ENCODE measurements around the gene EMILIN2.
"Not testable (repeated sequence)": the region's sequence is repeated elsewhere in the genome, so short reads cannot be mapped to it uniquely, and the experiment has no call there.

The EMILIN2 gene

DNA sequence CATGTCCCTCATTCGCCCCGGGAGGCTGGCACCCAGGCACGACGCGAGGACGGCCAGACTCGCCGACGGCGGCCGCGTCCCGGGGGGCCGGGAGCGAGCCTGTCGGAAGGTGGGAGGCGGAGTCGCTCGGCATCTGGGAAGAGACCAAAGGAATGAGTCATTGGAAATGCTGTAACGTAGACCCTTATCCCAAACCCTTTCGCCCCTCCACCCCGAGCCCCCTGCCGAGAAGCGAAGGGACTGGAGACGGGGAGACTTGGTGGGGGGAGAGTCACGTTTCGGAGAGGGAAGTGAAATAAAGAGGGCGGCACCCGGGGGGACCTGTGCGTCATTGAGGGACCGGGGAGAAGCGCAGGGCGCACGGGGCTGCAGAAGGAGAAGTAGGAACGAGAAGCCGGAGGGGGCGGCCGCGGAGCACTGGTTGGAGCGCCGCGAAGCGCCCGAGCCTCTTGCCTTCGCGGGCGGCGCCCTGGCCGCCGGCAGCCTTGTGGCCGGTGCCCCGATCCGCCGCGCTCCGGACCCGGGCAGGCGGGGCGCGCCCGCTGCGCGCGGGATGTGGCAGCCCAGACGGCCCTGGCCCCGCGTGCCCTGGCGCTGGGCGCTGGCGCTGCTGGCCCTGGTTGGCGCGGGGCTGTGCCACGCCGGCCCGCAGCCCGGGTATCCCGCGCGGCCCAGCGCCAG lies at the start of gene EMILIN2:
EMILIN2 (plus strand) TSS at position 371 of the 681 bp plus-strand sequence; CDS start at position 554, 183 bp downstream.
- Mint-ChIP-seq H3K4me1 (peaks cover 35 to 46% of the 10 kb centered on the region in 2 donors), H3K4me3 (peak within 1 kb of the TSS; percentile 95 to 98), H3K27ac (peak within 1 kb of the TSS; percentile 96), H3K9me3 (no peaks in the 10 kb centered on the region), H3K36me3 (peaks cover 13% of the 10 kb centered on the region in 2 donors), H3K27me3 (peaks cover 14 to 18% of the 10 kb centered on the region in 2 donors)
- DNase-seq, result peak; percentile 87
- peak; percentile 87 to 88 for ATAC-seq (replicated peaks)

DNA sequence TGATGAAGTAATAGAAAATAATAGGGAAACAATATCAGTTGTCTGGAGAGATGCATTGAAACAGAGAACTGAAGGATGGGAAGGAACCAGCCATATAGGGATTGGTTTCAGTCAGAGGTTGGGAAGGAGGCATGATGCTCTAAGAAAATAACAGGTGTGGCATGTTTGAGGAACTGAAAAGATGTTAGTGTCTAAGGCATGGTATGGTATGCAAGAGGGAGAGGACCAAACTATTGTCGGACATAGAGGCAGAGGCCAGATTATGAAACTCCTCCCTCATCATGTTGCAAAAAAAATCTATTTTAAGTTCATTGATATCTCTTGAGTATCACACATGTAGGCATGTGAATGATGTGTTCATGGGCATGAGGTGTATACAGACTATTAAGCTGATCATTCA lies 48.9 kb upstream of the EMILIN2 start:
- peak; percentile 56 to 80 for ATAC-seq (replicated peaks)
- H3K4me3 Mint-ChIP-seq, result peak overlapping the region in 1 of 2 donors; percentile 23
- H3K36me3 Mint-ChIP-seq, result peaks cover 30 to 52% of the 10 kb centered on the region in 2 donors
- H3K4me1 Mint-ChIP-seq, result peaks cover 8 to 11% of the 10 kb centered on the region in 2 donors
- peak overlapping the region; percentile 22 for H3K27ac Mint-ChIP-seq
- no peak for DNase-seq
- no peaks in the 10 kb centered on the region for H3K9me3 Mint-ChIP-seq
- H3K27me3 Mint-ChIP-seq, result no peaks in the 10 kb centered on the region

DNA sequence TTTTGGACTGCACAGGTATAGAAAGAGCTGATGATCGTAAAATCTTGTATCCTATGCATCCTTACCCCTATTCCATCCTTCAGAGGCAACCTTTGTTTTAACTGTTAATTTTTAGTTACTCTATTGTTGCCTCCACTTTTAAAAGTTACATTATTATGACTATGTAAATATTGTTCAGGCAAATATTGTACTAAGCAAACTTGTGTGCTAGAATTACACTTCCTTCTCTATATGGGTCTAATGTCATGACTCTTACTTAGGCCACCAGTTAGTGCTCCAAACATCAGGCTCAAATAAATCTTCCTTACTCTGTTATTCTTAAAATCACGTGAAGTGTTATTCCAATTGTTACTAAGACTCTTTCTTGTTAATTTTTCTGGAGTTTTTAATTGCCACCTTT lies 47.4 kb upstream of the EMILIN2 start:
- Mint-ChIP-seq H3K27ac (peak overlapping the region; percentile 14), H3K36me3 (peaks cover 32 to 48% of the 10 kb centered on the region in 2 donors), H3K4me3 (no peak overlapping the region), H3K27me3 (no peaks in the 10 kb centered on the region), H3K9me3 (no peaks in the 10 kb centered on the region), H3K4me1 (peaks cover 8 to 11% of the 10 kb centered on the region in 2 donors)
- DNase-seq, result no peak
- ATAC-seq (replicated peaks), result no peak

DNA sequence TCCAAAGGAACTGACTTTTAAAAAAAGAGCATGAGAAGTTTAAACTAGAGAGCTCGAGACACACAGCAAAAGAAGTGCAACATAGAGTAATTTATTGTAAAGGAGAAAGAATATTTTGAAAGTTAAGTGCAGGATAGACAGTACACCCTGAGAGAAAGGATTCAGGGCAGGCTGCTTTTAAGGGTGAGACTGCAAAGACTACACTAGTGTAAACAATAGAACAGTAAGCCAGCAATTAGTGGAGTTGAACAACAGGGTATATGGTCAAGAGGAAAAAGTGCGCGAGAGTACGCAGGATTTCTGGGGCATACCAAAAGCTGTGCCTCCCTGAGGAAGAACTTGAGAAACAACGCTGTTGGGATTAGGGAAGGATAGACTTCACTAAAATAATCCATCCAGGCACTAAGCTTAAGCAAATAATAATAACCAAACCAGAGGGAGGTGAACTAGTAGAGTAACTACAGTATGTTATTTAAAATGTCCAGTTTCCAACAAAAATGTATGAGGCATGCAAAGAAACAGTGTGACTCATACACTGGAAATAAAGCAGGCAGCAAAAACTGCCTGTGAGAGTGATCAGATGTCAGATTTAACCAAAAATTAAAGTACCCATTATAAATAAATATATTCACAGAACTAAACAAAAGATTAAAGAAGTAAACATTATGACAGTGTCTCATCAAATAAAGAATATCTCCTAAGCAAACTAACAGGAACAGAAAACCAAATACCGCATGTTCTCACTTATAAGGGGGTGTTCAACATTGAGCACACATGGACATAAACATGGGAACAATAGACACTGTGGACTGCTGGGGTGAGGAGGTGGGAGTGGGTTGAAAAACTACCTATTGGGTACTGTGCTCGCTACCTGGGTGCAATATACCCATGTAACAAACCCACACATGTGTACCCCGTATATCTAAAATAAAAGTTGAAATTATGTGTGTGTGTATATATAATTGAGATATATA lies 40.5 kb upstream of the EMILIN2 start:
- H3K36me3 Mint-ChIP-seq, result peaks cover 27 to 43% of the 10 kb centered on the region in 2 donors
- no peak for DNase-seq

DNA sequence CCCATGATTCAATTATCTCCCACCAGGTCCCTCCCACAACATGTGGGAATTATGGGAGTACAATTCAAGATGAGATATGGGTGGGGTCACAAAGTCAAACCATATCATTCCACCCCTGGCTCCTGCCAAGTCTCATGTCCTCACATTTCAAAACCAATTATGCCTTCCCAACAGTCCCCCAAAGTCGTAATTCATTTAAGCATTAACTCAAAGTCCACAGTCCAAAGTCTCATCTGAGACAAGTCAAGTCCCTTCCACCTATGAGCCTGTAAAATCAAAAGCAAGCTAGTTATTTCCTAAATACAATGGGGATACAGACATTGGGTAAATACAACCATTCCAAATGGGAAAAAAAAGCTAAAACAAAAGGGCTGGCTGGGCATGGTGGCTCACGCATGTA lies 38.2 kb upstream of the EMILIN2 start:
- Mint-ChIP-seq H3K36me3 (peaks cover 25 to 53% of the 10 kb centered on the region in 2 donors), H3K27ac (peak overlapping the region; percentile 84), H3K9me3 (peaks cover 25 to 28% of the 10 kb centered on the region in 2 donors)
- not testable (repeated sequence) for ATAC-seq (replicated peaks); H3K4me1 Mint-ChIP-seq; DNase-seq; H3K4me3 Mint-ChIP-seq; H3K27me3 Mint-ChIP-seq

More for the DNA sequence above, 40.5 kb upstream of the EMILIN2 start:
- Mint-ChIP-seq H3K9me3 (peaks cover 11 to 15% of the 10 kb centered on the region in 2 donors), H3K27ac (no peak overlapping the region), H3K27me3 (no peaks in the 10 kb centered on the region), H3K4me1 (no peaks in the 10 kb centered on the region), H3K4me3 (no peak overlapping the region)
- ATAC-seq (replicated peaks), result no peak

DNA sequence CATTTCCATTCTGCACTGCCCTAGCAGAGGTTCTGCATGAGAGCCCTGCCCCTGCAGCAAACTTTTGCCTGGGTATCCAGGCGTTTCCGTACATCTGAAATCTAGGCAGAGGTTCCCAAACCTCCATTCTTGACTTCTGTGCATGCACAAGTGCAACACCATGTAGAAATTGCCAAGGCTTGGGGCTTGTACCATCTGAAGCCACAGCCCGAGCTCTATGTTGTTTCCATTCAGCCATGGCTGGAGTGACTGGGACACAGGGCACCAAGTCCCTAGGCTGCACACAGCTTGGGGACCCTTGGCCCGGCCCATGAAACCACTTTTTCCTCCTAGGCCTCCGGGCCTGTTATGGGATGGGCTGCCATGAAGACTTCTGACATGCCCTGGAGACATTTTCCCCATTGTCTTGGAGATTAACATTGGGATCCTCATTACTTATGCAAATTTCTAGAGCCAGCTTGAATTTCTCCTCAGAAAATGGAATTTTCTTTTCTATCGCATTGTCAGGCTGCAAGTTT lies 37.1 kb upstream of the EMILIN2 start:
- peak in 1 of 2 donors; percentile 19 for ATAC-seq (replicated peaks)
- DNase-seq, H3K4me3 Mint-ChIP-seq, H3K27ac Mint-ChIP-seq, H3K4me1 Mint-ChIP-seq, H3K27me3 Mint-ChIP-seq: not testable (repeated sequence)
- H3K36me3 Mint-ChIP-seq, result peaks cover 27 to 57% of the 10 kb centered on the region in 2 donors
- peaks cover 28 to 32% of the 10 kb centered on the region in 2 donors for H3K9me3 Mint-ChIP-seq

DNA sequence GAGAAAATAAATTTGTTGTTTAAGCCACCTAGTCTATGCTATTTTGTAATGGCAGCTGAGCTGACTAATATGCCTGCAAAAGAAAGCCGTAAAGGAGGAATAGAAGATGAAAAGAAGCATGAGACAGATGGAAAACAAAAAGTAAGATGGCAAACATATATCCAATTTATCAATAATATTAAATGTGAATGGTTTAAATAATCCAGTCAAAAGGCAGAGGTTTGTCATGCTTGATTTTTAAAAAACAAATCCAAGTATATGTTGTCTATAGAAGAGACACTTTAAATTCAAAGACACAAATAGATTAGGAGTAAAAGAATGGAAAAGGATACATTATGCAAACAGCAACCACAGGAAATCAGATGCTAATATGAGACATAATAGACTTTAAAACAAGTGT lies 35.4 kb upstream of the EMILIN2 start:
- no peaks in the 10 kb centered on the region for H3K27me3 Mint-ChIP-seq
- ATAC-seq (replicated peaks) (no peak), DNase-seq (no peak)
- H3K9me3 Mint-ChIP-seq, result peaks cover 34 to 36% of the 10 kb centered on the region in 2 donors
- H3K27ac Mint-ChIP-seq, result no peak overlapping the region
- H3K4me1 Mint-ChIP-seq, result no peaks in the 10 kb centered on the region
- no peak overlapping the region for H3K4me3 Mint-ChIP-seq
- H3K36me3 Mint-ChIP-seq, result peaks cover 16 to 47% of the 10 kb centered on the region in 2 donors

DNA sequence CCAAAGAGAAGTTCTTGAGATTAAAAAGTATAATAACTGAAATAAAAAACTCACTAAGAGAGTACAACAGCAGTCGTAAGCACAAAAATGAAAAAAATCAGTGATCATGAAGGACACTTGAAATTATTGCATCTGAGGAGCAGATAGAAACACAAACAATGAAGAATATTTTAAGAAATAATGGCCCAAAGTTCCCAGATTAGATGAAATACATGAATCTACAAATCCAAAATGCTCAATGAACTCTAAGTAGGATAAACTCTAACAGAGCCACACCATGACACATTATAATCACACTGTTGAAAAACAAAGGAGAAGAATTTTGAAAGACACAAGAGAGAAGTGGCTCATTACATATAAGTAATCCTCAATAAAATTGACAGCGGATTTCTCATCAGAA lies 31.9 kb upstream of the EMILIN2 start:
- Mint-ChIP-seq H3K9me3 (peaks cover 28 to 29% of the 10 kb centered on the region in 2 donors), H3K27ac (no peak overlapping the region), H3K4me3 (no peak overlapping the region), H3K27me3 (no peaks in the 10 kb centered on the region), H3K4me1 (no peaks in the 10 kb centered on the region), H3K36me3 (peaks cover 10 to 30% of the 10 kb centered on the region in 2 donors)
- DNase-seq (no peak), ATAC-seq (replicated peaks) (no peak)

DNA sequence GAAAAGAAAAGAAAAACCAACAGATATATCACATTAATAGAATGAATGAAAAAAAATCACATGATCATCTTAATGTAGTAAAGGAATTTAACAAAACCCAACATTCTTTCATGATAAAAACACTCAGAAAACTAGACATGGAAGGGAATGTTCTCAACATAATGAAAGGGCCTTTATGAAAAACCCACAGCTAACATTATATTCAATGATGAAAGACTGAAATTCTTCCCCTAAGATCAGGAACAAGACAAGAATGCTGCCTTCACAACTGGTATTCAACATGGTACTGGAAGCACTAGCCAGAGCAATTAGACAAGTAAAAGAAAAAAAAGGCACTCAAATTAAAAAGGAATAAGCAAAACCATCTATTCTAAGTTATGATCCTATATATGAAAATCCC lies 28.5 kb upstream of the EMILIN2 start:
- Mint-ChIP-seq H3K27me3 (no peaks in the 10 kb centered on the region), H3K36me3 (peaks cover 3 to 8% of the 10 kb centered on the region in 2 donors), H3K27ac (no peak overlapping the region), H3K9me3 (peaks cover 8 to 12% of the 10 kb centered on the region in 2 donors), H3K4me3 (no peak overlapping the region), H3K4me1 (no peaks in the 10 kb centered on the region)
- ATAC-seq (replicated peaks) (no peak), DNase-seq (no peak)

DNA sequence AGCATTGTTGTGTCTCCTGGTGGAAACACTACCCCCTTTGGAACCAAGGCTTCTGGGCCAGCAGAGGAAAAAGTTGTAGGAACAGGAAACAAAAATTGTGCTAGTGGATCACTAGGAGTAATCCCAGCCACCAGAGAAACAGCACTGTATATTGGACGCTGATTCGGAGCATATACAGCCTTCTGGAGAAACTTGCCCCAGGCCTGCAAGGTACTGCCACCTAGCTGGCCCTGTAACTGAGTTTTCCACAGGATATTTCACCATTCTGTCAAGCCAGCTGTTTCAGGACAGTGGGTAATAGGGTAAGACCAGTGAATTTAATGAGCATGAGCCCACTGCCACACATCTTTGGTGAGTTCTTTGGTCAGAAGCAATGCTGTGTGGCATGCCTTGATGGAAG lies 25.1 kb upstream of the EMILIN2 start:
- DNase-seq (no peak), ATAC-seq (replicated peaks) (no peak)
- no peak overlapping the region for H3K27ac Mint-ChIP-seq
- no peak overlapping the region for H3K4me3 Mint-ChIP-seq
- no peaks in the 10 kb centered on the region for H3K36me3 Mint-ChIP-seq
- H3K9me3 Mint-ChIP-seq, result no peaks in the 10 kb centered on the region
- H3K27me3 Mint-ChIP-seq, result no peaks in the 10 kb centered on the region
- no peaks in the 10 kb centered on the region for H3K4me1 Mint-ChIP-seq

DNA sequence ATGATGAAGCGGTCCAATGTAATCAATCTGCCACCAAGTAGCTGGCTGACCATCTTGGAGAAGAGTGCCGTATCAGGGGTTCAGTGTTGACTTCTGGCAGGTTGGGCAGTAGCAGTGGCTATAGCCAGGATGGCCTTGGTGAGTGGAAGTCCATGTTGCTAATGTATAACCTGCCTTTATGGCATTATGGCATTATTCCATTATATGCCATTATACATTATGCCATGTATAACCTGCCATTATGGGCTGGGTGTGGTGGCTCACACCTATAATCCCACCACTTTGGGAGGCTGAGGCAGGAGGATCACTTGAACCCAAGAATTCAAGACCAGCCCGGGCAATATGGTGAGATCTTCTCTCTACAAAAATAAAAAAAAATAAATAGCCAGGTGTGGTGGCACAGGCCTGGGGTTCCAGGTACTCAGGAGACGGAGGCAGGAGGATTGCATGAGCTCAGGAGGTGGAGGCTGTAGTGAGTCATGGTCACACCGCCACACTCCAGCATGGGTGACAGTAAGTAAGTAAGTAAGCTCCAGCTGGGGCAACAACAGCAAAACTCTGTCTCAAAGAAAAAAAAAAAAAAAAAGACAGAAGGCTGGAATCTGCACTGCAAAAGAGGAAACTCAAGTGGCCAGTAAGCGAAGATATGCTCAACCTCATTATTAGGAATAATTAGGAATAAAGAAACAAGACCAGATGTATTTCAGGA lies 24.4 kb upstream of the EMILIN2 start:
- Mint-ChIP-seq H3K4me3 (no peak overlapping the region), H3K9me3 (no peaks in the 10 kb centered on the region), H3K4me1 (no peaks in the 10 kb centered on the region), H3K27me3 (no peaks in the 10 kb centered on the region), H3K27ac (no peak overlapping the region), H3K36me3 (no peaks in the 10 kb centered on the region)
- DNase-seq, result no peak
- ATAC-seq (replicated peaks), result no peak

DNA sequence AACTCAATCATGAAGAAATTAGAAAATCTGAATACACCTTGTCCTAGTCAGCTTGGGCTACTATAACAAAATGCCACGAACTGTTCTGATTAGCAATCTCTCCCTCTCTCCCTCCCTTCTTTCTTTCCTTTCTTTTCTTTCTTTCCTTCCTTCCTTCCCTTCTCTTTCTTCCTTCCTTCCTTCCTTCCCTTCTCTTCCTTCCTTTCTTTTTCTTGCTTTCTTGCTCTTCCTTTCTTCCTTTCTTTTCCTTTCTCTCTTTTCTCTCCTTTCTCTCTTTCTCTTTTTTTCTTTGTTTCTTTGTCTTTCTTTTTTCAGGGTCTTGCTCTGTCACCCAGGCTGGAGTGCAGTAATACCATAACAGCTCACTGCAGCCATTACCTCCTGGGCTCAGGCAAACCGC lies 23.6 kb upstream of the EMILIN2 start:
- Mint-ChIP-seq H3K9me3 (no peaks in the 10 kb centered on the region), H3K4me3 (no peak overlapping the region), H3K36me3 (no peaks in the 10 kb centered on the region), H3K27me3 (no peaks in the 10 kb centered on the region), H3K27ac (no peak overlapping the region), H3K4me1 (no peaks in the 10 kb centered on the region)
- ATAC-seq (replicated peaks) (no peak), DNase-seq (no peak)

DNA sequence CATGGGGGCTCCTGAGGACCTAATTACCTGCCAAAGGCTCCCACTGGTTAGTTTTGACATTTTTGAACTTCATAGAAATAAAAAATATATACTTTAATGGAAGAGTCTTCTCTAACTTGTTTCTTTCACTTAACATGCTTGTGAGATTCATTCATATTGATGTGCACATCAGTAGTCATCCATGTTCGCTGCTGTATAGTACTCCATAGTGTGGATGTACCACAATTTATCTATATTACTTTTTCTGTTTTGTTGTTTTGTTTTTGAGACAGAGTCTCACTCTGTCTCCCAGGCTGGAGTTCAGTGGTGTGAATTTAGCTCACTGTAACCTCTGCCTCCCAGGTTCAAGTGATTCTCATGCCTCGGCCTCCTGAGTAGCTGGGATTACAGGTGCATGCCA lies 22.8 kb upstream of the EMILIN2 start:
- no peak overlapping the region for H3K4me3 Mint-ChIP-seq

DNA sequence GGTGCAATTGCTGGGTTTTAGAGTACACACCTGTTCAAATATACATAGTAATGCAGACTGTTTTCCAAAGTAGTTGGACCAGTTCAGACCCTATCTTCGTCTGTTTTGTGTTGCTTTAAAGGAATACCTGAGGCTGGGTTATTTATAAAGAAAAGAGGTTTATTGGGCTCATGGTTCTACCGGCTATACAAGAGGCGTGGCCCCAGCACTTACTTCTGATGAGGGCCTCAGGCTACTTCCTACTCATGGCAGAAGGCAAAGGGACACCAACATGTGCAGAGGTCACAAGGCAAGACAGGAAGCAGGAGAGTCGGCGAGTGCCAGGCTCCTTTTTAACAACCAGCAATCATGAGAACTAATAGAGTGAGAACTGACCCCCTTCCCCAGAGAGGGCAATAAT lies 21.9 kb upstream of the EMILIN2 start:
- no peaks in the 10 kb centered on the region for H3K36me3 Mint-ChIP-seq
- H3K9me3 Mint-ChIP-seq, result no peaks in the 10 kb centered on the region
- H3K4me3 Mint-ChIP-seq, result no peak overlapping the region

More for the DNA sequence above, 22.8 kb upstream of the EMILIN2 start:
- H3K27me3 Mint-ChIP-seq, result no peaks in the 10 kb centered on the region
- ATAC-seq (replicated peaks) (no peak), DNase-seq (no peak)
- no peak overlapping the region for H3K27ac Mint-ChIP-seq
- H3K9me3 Mint-ChIP-seq, result no peaks in the 10 kb centered on the region
- H3K36me3 Mint-ChIP-seq, result no peaks in the 10 kb centered on the region
- H3K4me1 Mint-ChIP-seq, result no peaks in the 10 kb centered on the region

More for the DNA sequence above, 21.9 kb upstream of the EMILIN2 start:
- Mint-ChIP-seq H3K4me1 (no peaks in the 10 kb centered on the region), H3K27me3 (no peaks in the 10 kb centered on the region), H3K27ac (no peak overlapping the region)
- DNase-seq, result no peak
- ATAC-seq (replicated peaks), result no peak
